ENCODE data around the gene EPHA2.

Gene EPHA2

GRCh38 chr1:16204216-16204615, 48.3 kb upstream of the EPHA2 start:
- no peak overlapping the region for H3K4me2 ChIP-seq (ENCODE audit: low read depth, low read length, poor library complexity, severe bottlenecking)
- H3K9me3 ChIP-seq (ENCODE audit: insufficient read depth, low read length) = no peaks in the 10 kb centered on the region
- TF ChIP-seq, protein P1, sequence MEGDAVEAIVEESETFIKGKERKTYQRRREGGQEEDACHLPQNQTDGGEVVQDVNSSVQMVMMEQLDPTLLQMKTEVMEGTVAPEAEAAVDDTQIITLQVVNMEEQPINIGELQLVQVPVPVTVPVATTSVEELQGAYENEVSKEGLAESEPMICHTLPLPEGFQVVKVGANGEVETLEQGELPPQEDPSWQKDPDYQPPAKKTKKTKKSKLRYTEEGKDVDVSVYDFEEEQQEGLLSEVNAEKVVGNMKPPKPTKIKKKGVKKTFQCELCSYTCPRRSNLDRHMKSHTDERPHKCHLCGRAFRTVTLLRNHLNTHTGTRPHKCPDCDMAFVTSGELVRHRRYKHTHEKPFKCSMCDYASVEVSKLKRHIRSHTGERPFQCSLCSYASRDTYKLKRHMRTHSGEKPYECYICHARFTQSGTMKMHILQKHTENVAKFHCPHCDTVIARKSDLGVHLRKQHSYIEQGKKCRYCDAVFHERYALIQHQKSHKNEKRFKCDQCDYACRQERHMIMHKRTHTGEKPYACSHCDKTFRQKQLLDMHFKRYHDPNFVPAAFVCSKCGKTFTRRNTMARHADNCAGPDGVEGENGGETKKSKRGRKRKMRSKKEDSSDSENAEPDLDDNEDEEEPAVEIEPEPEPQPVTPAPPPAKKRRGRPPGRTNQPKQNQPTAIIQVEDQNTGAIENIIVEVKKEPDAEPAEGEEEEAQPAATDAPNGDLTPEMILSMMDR (IDR thresholded peaks at IDR 0.05; ENCODE audit: insufficient read depth, low read length, poor library complexity, severe bottlenecking) = no peak
- TF ChIP-seq EZH2phosphoT487 (conservative IDR thresholded peaks at IDR 0.05; ENCODE audit: low read length) = no peak
- H3K9me2 ChIP-seq (replicated peaks; ENCODE audit: insufficient read depth, low read length) = no peaks in the 10 kb centered on the region
- no peak overlapping the region for H3K27ac ChIP-seq (ENCODE audit: low read depth, low read length)
- no peaks in the 10 kb centered on the region for H3K79me2 ChIP-seq (ENCODE audit: insufficient read depth, low read length)
- no peaks in the 10 kb centered on the region for H3K36me3 ChIP-seq (ENCODE audit: low read length)
- H4K20me1 ChIP-seq (ENCODE audit: low read depth, low read length) = no peaks in the 10 kb centered on the region
- no peak overlapping the region for H3K4me3 ChIP-seq (ENCODE audit: insufficient read depth, low read length, poor library complexity, severe bottlenecking)
- H2AFZ ChIP-seq (ENCODE audit: low read depth, low read length, severe bottlenecking) = no peak overlapping the region
- no peaks in the 10 kb centered on the region for H3F3A ChIP-seq (ENCODE audit: insufficient read depth)
- H3K9ac ChIP-seq (ENCODE audit: low read length) = no peak overlapping the region
- no peaks in the 10 kb centered on the region for H3K27me3 ChIP-seq (ENCODE audit: low read length)

- Histone ChIP-seq H2AFZ (ENCODE audit: low read depth, low read length, severe bottlenecking) (no peak overlapping the region), H3F3A (ENCODE audit: insufficient read depth) (no peaks in the 10 kb centered on the region), H3K79me2 (ENCODE audit: insufficient read depth, low read length) (no peaks in the 10 kb centered on the region), H3K27ac (ENCODE audit: low read depth, low read length) (no peak overlapping the region), H3K9me3 (ENCODE audit: insufficient read depth, low read length) (no peaks in the 10 kb centered on the region), H3K27me3 (ENCODE audit: low read length) (no peaks in the 10 kb centered on the region), H3K36me3 (ENCODE audit: low read length) (no peaks in the 10 kb centered on the region), H3K4me3 (ENCODE audit: insufficient read depth, low read length, poor library complexity, severe bottlenecking) (no peak overlapping the region), H3K4me2 (ENCODE audit: low read depth, low read length, poor library complexity, severe bottlenecking) (no peak overlapping the region), H4K20me1 (ENCODE audit: low read depth, low read length) (no peaks in the 10 kb centered on the region), H3K9me2 (replicated peaks; ENCODE audit: insufficient read depth, low read length) (no peaks in the 10 kb centered on the region), H3K9ac (ENCODE audit: low read length) (no peak overlapping the region)
- TF ChIP-seq, protein P1 (IDR thresholded peaks at IDR 0.05; ENCODE audit: insufficient read depth, low read length, poor library complexity, severe bottlenecking) = no peak
- no peak for TF ChIP-seq EZH2phosphoT487 (conservative IDR thresholded peaks at IDR 0.05; ENCODE audit: low read length)
Observed at GRCh38 chr1:16203550-16203949, 47.7 kb upstream of the EPHA2 start.

- Histone ChIP-seq H3F3A (ENCODE audit: insufficient read depth) (no peaks in the 10 kb centered on the region), H3K36me3 (ENCODE audit: low read length) (no peaks in the 10 kb centered on the region), H3K4me3 (ENCODE audit: insufficient read depth, low read length, poor library complexity, severe bottlenecking) (no peak overlapping the region), H3K79me2 (ENCODE audit: insufficient read depth, low read length) (no peaks in the 10 kb centered on the region), H2AFZ (ENCODE audit: low read depth, low read length, severe bottlenecking) (no peak overlapping the region), H4K20me1 (ENCODE audit: low read depth, low read length) (no peaks in the 10 kb centered on the region), H3K27me3 (ENCODE audit: low read length) (no peaks in the 10 kb centered on the region), H3K9ac (ENCODE audit: low read length) (no peak overlapping the region), H3K4me2 (ENCODE audit: low read depth, low read length, poor library complexity, severe bottlenecking) (no peak overlapping the region), H3K9me3 (ENCODE audit: insufficient read depth, low read length) (no peaks in the 10 kb centered on the region), H3K27ac (ENCODE audit: low read depth, low read length) (no peak overlapping the region), H3K9me2 (replicated peaks; ENCODE audit: insufficient read depth, low read length) (no peaks in the 10 kb centered on the region)
- TF ChIP-seq, protein P1 (IDR thresholded peaks at IDR 0.05; ENCODE audit: insufficient read depth, low read length, poor library complexity, severe bottlenecking) = no peak
- no peak for TF ChIP-seq EZH2phosphoT487 (conservative IDR thresholded peaks at IDR 0.05; ENCODE audit: low read length)
Observed at GRCh38 chr1:16202281-16203210, 46.7 kb upstream of the EPHA2 start.
